ENCODE measurements around the gene WNK4.

The WNK4 gene

GRCh38 chr17:42772945-42773289, 7.5 kb upstream of the WNK4 start:
- DNase-seq, result no peak

- peak; percentile 88 for DNase-seq
Observed at GRCh38 chr17:42773290-42774035, 6.9 kb upstream of the WNK4 start, which contains the start of gene VPS25. Gene VPS25 (plus strand): TSS chr17:42773449. CDS start chr17:42773476, 27 bp downstream.

- DNase-seq, result peak; percentile 77
Observed at GRCh38 chr17:42774066-42774745, 6.2 kb upstream of the WNK4 start.

- peak; percentile 72 for DNase-seq
Observed at GRCh38 chr17:42775534-42776098, 4.8 kb upstream of the WNK4 start.

GRCh38 chr17:42778570-42778969, 1.8 kb upstream of the WNK4 start:
- DNase-seq, result no peak

GRCh38 chr17:42779304-42779935, 990 bp upstream of the WNK4 start:
- DNase-seq, result no peak

- no peak for DNase-seq
Observed at GRCh38 chr17:42780851-42781638, 635 bp downstream of the WNK4 start.

GRCh38 chr17:42781639-42782165, 1.3 kb downstream of the WNK4 start:
- no peak for DNase-seq

GRCh38 chr17:42782166-42783061, 2.0 kb downstream of the WNK4 start:
- no peak for DNase-seq

GRCh38 chr17:42783062-42783790, 2.8 kb downstream of the WNK4 start:
- peak; percentile 71 for DNase-seq

GRCh38 chr17:42783791-42784138, 3.4 kb downstream of the WNK4 start:
- no peak for DNase-seq

GRCh38 chr17:42784409-42784808, 4.0 kb downstream of the WNK4 start:
- no peak for DNase-seq

GRCh38 chr17:42784811-42785592, 4.6 kb downstream of the WNK4 start:
- DNase-seq, result no peak

- no peak for DNase-seq
Observed at GRCh38 chr17:42787266-42787665, 6.9 kb downstream of the WNK4 start.

GRCh38 chr17:42791948-42792347, 11.5 kb downstream of the WNK4 start:
- no peak for DNase-seq

- DNase-seq, result no peak
Observed at GRCh38 chr17:42792545-42792944, 12.1 kb downstream of the WNK4 start.

GRCh38 chr17:42795061-42795460, 14.7 kb downstream of the WNK4 start:
- DNase-seq, result no peak

- no peak for DNase-seq
Observed at GRCh38 chr17:42795465-42795864, 15.1 kb downstream of the WNK4 start.

- no peak for DNase-seq
Observed at GRCh38 chr17:42796066-42796758, 15.8 kb downstream of the WNK4 start.
